ENCODE results near the gene DGKH.

GRCh38 chr13:42022796-42023493, 25.5 kb upstream of the DGKH start:
- TF ChIP-seq CTCF (IDR thresholded peaks at IDR 0.05) (no peak), EZH2 (IDR thresholded peaks at IDR 0.05; ENCODE audit: borderline replicate concordance, insufficient read depth, low read depth, low read length, poor library complexity, severe bottlenecking) (no peak)

Data from B cell (primary cell).